HEK293T (cell line): ENCODE data around the gene ABHD4.

Experiments
- BHLHE40 ChIP-seq: fragments of 450-650 bp; IDR thresholded peaks from 2 replicates; pipeline ENCODE4 v1.6.1; 2016; ENCODE audit warnings: mild to moderate bottlenecking, moderate library complexity, borderline replicate concordance
- FOXA1 ChIP-seq: fragments of 450-650 bp; IDR thresholded peaks from 2 replicates; pipeline ENCODE4 v1.6.1; 2016; ENCODE audit warnings: mild to moderate bottlenecking
- LEF1 ChIP-seq: fragments of 450-650 bp; IDR thresholded peaks from 2 replicates; pipeline ENCODE4 v1.6.1; 2017; ENCODE audit warnings: mild to moderate bottlenecking, borderline replicate concordance
- SP1 ChIP-seq: fragments of 450-650 bp; IDR thresholded peaks from 2 replicates; pipeline ENCODE4 v1.6.1; 2017
- ZNF384 ChIP-seq: fragments of 450-650 bp; IDR thresholded peaks from 2 replicates; pipeline ENCODE4 v1.6.1; 2016

GRCh38 chr14:22596354-22596879 lies 1.7 kb upstream of the ABHD4 start:
- no peak for TF ChIP-seq SP1
- no peak for TF ChIP-seq ZNF384
- TF ChIP-seq FOXA1, result no peak
- TF ChIP-seq LEF1, result no peak
- TF ChIP-seq BHLHE40, result no peak
